ENCODE measurements around the gene MAP3K5.

The MAP3K5 gene

DNA sequence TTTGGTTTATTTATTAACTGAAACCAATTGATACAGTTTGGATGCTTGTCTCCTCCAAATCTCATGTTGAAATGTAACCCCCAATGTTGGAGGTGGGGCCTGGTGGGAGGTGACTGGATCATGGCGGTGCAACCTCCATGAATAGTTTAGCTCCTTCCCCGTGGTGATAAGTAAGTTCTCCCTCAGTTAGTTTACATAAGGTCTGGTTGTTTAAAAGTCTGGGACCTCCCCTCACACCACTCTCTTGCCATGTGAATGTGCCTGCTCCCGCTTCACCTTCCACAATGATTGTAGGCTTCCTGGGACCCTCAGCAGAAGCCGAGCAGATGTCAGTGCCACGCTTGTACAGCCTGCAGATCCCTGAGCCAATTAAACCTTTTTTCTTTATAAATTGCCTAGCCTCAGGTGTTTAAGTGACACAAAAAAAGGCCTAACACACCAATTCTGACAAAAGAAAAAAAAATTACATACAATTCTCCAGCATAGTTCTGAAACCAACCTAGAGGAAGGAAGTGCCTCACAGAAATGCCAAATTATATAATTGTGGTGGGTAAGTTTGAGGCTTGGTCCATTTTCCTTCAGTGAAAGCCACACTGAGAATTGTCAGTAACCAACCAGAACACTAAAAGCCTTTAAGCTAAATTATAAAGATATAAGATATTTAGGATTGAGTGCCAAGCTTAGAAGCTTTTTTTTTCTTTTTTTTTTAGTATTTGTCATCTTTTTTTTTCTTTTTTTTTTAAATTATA lies 257.1 kb downstream of the MAP3K5 start:
- H3K27ac ChIP-seq, result no peak overlapping the region
- no peak overlapping the region for H3K4me3 ChIP-seq

GRCh38 chr6:136534268-136534667 lies 258.0 kb downstream of the MAP3K5 start:
- no peak overlapping the region for H3K4me3 ChIP-seq
- H3K27ac ChIP-seq, result no peak overlapping the region

- Histone ChIP-seq H3K4me3 (no peak overlapping the region), H3K27ac (no peak overlapping the region)
Measured at GRCh38 chr6:136533487-136533886, 258.8 kb downstream of the MAP3K5 start.

GRCh38 chr6:136532030-136532429 lies 260.2 kb downstream of the MAP3K5 start:
- Histone ChIP-seq H3K4me3 (no peak overlapping the region), H3K27ac (no peak overlapping the region)

DNA sequence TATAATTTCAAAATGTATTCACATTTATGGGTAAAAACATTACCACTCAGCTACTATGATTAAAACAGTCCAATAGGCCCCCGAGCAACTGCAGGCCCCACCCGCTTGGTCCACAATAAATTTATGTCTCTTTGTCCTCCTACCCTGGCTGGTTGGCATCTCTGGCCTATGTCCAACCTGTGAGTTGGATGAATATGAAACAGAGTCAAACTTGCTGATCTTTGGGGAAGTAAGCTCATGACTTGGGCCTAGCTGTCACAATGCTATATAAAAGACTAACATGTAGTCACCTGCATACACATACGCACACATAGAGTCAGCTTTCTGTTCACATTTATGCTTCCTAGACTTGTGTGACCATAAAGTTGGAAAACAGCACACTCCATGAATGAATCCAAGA lies 262.6 kb downstream of the MAP3K5 start:
- no peak overlapping the region for H3K4me3 ChIP-seq
- H3K27ac ChIP-seq, result no peak overlapping the region

GRCh38 chr6:136528477-136528876 lies 263.8 kb downstream of the MAP3K5 start:
- no peak overlapping the region for H3K4me3 ChIP-seq

GRCh38 chr6:136527831-136528230 lies 264.4 kb downstream of the MAP3K5 start:
- H3K4me3 ChIP-seq, result no peak overlapping the region
- no peak overlapping the region for H3K27ac ChIP-seq

More at GRCh38 chr6:136528477-136528876, 263.8 kb downstream of the MAP3K5 start:
- no peak overlapping the region for H3K27ac ChIP-seq

- H3K4me3 ChIP-seq, result no peak overlapping the region
- peak overlapping the region in 7 of 21 experiments; percentile 11 to 44 (median 33) for H3K27ac ChIP-seq
Measured at GRCh38 chr6:136526937-136527336, 265.3 kb downstream of the MAP3K5 start.

GRCh38 chr6:136526196-136526930 lies 265.9 kb downstream of the MAP3K5 start:
- peak overlapping the region in 7 of 21 experiments; percentile 1 to 44 (median 33) for H3K27ac ChIP-seq
- H3K4me3 ChIP-seq, result peak overlapping the region in 2 of 7 experiments; percentile 11 to 23

DNA sequence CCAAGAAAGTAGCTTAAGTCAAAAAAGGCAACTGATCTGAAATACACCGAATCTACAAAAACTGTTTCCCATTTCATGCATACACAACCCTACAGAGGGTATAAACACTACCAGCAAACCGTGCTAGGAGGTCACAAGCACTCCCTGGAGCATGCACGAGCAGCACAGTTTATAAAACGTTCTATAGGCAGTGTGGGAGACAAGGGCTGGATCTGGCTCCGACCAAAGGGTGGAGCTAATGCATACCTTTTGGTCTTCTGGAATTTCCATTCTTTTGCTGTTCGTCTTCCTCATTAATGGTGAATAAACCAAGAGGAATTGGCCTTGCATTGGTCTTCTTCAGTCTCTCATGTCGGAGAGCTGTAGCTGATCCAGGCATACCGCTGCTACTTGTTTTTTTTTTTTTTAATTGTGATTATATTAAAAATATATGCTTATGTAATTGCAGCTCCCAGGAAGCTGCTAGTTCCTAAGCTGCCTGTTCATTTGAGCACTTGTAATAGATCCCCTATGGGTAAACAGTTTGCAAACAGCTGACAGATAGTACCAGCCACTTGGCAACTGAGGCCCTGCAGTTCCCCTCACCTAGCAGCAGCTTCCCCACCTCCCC lies 266.6 kb downstream of the MAP3K5 start:
- peak overlapping the region in 3 of 21 experiments; percentile 1 to 33 (median 27) for H3K27ac ChIP-seq

DNA sequence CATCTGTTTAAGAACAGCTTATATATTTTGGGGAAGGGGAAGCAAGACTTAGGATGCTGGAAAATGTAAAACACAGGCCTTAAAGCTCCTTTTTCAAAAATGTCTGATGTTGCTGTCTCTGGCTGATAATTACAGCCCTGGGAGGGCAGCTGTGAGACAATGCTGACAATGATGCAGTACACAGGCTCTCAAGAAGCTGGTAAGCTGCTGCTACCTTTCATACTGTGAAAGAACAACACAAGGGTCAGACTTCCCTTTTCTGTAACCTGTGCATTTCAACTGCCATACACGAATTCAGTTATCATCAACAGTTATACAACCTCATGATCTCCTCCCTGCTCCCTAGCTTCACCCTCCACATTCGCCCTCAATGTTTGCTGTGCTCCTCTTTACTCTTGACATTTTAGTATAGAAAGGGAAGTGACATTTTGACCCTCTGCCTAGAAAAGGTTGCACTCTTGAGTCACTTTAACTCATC lies 267.3 kb downstream of the MAP3K5 start:
- Histone ChIP-seq H3K4me3 (no peak overlapping the region), H3K27ac (no peak overlapping the region)

More for the DNA sequence above, 266.6 kb downstream of the MAP3K5 start:
- H3K4me3 ChIP-seq, result peak overlapping the region in 1 of 7 experiments; percentile 11

DNA sequence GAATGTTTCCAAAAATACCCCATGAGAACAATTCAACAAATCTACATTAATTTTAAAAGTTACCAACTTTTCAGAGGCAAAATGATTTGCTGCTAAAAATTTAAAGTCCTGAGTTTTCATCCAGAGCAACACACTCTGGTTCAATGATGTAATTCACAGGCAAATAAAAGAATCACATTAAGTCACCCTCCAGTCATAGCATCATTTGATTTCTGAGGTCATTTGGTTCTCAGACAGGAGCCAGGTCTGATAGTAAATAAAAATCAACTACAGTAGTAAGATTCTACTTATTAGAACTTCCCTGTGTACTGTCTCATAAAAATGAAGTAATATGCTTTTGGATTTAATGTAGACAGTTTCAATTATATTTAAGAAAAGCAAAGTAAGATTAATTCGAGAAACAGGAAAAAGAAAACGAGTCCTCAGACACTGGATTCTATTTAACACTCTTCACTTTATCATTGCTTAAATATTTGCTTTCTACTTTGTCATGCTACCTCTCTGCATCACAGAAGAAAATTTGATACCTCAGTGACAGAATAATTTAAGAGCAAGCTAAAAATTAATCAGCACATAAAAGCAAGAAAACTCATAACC lies 267.8 kb downstream of the MAP3K5 start:
- Histone ChIP-seq H3K4me3 (no peak overlapping the region), H3K27ac (no peak overlapping the region)

- H3K27ac ChIP-seq, result no peak overlapping the region
- no peak overlapping the region for H3K4me3 ChIP-seq
Measured at GRCh38 chr6:136523196-136523595, 269.1 kb downstream of the MAP3K5 start.

DNA sequence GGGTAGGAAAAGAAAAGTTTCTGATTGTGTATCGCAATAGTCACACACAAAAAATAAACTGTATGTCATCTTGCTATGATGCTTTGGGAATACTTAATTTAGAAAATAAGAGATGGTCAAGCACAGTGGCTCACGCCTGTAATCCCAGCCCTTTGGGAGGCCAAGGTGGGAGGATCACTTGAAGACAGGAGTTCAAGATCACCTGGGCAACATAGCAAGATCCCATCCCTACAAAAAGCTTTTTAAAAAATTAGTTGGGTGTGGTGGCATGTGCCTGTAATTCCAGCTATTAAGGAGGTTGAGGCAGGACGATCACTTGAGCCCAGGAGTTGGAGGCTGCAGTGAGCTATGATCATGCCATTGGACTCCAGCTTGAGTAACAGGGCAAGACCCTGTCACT lies 269.6 kb downstream of the MAP3K5 start:
- no peak overlapping the region for H3K27ac ChIP-seq

DNA sequence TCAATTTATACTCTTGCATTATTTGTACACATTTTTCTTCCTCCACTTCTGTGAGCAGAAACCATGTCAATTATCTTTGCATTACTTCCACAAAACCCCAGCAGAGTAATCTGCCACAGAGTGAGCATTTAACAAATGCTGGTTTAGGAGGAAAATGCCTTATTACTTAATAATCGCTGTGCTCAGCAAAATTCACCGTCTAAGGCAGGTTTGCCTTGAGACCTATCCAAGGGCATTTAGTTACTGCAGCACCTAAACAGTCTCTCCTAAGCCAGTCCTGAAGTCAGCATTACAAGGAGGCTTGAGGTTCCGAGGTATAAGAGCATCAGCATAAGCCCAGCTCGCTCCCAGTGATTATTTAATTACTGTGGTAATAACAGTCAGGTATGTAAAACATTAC lies 270.4 kb downstream of the MAP3K5 start:
- no peak overlapping the region for H3K27ac ChIP-seq
- H3K4me3 ChIP-seq, result no peak overlapping the region

More for the DNA sequence above, 269.6 kb downstream of the MAP3K5 start:
- H3K4me3 ChIP-seq, result no peak overlapping the region

- H3K4me3 ChIP-seq, result no peak overlapping the region
- no peak overlapping the region for H3K27ac ChIP-seq
Measured at GRCh38 chr6:136521427-136521826, 270.9 kb downstream of the MAP3K5 start.

DNA sequence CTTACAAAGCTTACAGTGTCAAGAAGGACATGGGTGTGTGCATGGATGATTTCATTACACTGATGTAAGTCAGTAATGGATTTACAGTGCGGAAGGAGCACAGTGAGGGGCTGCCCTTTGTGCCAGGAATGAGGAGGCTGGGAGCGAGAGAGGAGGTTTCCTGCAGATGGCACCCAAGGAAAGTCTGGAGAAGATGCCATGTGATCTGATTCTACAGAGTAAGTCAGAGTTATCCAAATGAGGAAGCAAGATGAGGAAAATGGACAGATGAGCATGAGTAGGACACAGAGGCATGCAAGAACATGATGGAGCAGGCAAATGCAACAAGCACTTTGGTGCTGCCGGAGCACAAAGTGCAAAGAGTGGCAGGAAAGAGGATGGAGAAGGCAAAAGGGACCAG lies 271.8 kb downstream of the MAP3K5 start:
- no peak overlapping the region for H3K27ac ChIP-seq
- H3K4me3 ChIP-seq, result no peak overlapping the region

DNA sequence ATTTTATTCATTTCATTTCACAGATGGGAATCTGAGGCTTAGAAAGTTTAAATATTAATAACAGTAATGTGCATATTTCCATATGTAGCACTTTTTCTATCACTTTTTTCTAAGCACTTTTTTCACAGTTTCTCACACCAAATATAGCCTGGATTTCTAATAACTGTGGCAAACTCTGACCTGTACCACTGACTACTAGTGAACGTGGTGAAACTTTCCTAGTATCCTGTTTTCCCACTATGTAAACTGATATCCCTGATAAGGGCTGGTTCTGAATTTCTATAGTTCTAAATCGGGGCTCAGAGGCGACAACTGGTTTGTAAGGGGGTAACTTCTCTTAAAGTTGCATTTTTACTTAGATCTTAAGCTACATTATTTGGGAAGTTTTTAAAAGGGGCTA lies 274.7 kb downstream of the MAP3K5 start:
- Histone ChIP-seq H3K27ac (no peak overlapping the region), H3K4me3 (no peak overlapping the region)

GRCh38 chr6:136517002-136517401 lies 275.3 kb downstream of the MAP3K5 start:
- Histone ChIP-seq H3K4me3 (no peak overlapping the region), H3K27ac (no peak overlapping the region)

DNA sequence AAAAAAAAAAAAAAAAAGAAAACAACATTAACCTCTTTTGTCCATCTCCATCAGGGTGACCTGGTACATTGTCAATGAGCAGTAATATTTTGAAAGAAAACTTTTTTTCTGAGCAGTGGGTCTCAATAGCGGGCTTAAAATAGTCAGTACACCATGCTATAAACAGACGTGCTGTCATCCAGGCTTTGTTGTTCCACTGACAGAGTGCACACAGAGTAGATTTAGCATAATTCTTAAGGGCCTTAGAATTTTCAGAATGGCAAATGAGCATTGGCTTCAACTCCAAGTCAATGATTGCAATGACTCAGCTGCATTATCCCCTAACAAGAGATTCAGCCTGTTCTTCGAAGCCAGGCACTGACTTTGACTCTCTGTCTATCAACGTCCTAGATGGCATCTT lies 277.7 kb downstream of the MAP3K5 start:
- Histone ChIP-seq H3K4me3 (no peak overlapping the region), H3K27ac (no peak overlapping the region)
